Stimulated activated CD8-positive, alpha-beta memory T cell treated with anti-CD3 and anti-CD28 coated beads, Interleukin-7, amount 100 ng/mL, for 24 hours (primary cell): ENCODE results near the gene CD1E.
"Not testable (repeated sequence)": the region's sequence is repeated elsewhere in the genome, so short reads cannot be mapped to it uniquely, and the experiment has no call there.

Experiments
- DNase-seq: peaks from one replicate; pipeline ENCODE4 v3.0.0-alpha.2; 2020; ENCODE audit warnings: low read depth

The CD1E gene

GRCh38 chr1:158362941-158363340 lies 9.2 kb downstream of the CD1E start:
- no peak for DNase-seq

- no peak for DNase-seq
Measured at GRCh38 chr1:158366783-158367182, 13.1 kb downstream of the CD1E start.

GRCh38 chr1:158371188-158371953 lies 17.7 kb downstream of the CD1E start:
- no peak for DNase-seq

GRCh38 chr1:158374101-158374500 lies 20.4 kb downstream of the CD1E start:
- DNase-seq: not testable (repeated sequence)

GRCh38 chr1:158374860-158375259 lies 21.2 kb downstream of the CD1E start:
- DNase-seq: no peak

GRCh38 chr1:158390331-158390730 lies 36.6 kb downstream of the CD1E start:
- DNase-seq: no peak

- DNase-seq: no peak
Measured at GRCh38 chr1:158391099-158391498, 37.4 kb downstream of the CD1E start.

- DNase-seq: no peak
Measured at GRCh38 chr1:158393476-158393875, 39.8 kb downstream of the CD1E start.

- DNase-seq: no peak
Measured at GRCh38 chr1:158396646-158397045, 43.0 kb downstream of the CD1E start.

- DNase-seq: no peak
Measured at GRCh38 chr1:158398818-158399514, 45.3 kb downstream of the CD1E start, which contains the start of gene OR10T2. Gene OR10T2, minus strand, starts transcription at chr1:158399466. Its CDS starts 0 bp downstream, at chr1:158399466.

GRCh38 chr1:158400871-158401270 lies 47.2 kb downstream of the CD1E start:
- no peak for DNase-seq

GRCh38 chr1:158407092-158407491 lies 53.4 kb downstream of the CD1E start:
- DNase-seq: no peak
